ENCODE measurements around the gene JMJD4. TPM values are rescaled to one million over a fixed set of nuclear protein-coding genes. Genes with fewer than 3 reads are reported as not detected.

Gene JMJD4
- total RNA-seq, 1 experiment from 2014 or later = 20.7 TPM

DNA sequence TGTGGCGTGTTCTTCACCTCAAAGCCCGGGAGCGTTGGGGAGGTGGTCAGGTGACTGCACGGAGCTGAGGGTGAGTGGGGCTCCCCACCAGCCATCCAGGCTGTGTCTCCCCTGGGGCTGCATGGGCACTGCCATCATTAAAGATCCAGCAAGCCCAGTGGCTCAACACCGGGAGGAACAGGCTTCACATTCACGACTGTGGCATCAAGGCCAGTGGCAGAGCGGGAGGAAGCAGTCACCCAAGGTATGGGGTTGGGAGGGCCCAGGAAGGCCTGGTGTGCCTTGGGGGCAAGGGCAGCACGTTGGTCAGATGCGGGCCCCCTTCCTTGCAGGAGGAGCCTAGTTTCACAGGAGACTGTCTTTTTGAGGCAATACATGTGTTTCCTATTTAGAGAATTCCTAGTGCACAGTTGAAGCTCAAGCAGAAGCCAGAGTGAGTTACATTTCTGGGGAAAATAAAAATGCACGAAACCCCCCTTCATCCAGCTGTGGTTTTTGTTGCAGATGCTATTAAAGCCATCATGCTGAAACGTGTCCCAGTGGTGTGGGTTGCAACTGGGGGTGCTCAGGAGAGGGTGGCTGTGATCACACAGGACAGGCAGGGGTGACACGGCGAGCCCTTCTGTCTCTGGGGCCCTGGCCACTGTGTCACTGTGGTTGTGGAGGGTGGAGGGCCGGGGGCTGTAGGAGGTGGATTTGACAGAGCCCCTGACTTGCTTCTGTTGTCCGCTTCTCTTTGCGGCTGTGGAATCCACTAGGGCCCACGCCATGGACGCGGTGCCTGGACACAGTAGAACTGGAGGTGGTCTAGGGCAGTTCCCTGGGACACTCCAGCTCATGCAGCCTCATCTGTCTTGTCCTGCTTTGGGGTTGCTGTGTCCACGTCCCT, 34.2 kb upstream of the JMJD4 start:
- CTCF ChIA-PET = no interaction called here
- BruUV-seq (replicated peaks) = no TSS peak
- no peak for DNase-seq (ENCODE audit: low spot score)
- no peaks in the 10 kb centered on the region for H3K4me1 ChIP-seq (ENCODE audit: insufficient read depth, low read length, poor library complexity, severe bottlenecking)
- TF ChIP-seq EZH2 (IDR thresholded peaks at IDR 0.05; ENCODE audit: borderline replicate concordance, low read depth, low read length, poor library complexity, severe bottlenecking) = no peak
- TF ChIP-seq, protein P1, sequence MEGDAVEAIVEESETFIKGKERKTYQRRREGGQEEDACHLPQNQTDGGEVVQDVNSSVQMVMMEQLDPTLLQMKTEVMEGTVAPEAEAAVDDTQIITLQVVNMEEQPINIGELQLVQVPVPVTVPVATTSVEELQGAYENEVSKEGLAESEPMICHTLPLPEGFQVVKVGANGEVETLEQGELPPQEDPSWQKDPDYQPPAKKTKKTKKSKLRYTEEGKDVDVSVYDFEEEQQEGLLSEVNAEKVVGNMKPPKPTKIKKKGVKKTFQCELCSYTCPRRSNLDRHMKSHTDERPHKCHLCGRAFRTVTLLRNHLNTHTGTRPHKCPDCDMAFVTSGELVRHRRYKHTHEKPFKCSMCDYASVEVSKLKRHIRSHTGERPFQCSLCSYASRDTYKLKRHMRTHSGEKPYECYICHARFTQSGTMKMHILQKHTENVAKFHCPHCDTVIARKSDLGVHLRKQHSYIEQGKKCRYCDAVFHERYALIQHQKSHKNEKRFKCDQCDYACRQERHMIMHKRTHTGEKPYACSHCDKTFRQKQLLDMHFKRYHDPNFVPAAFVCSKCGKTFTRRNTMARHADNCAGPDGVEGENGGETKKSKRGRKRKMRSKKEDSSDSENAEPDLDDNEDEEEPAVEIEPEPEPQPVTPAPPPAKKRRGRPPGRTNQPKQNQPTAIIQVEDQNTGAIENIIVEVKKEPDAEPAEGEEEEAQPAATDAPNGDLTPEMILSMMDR (conservative IDR thresholded peaks at IDR 0.05; ENCODE audit: low read depth, low read length) = no peak
- POLR2A ChIA-PET (ENCODE audit: low non-redundant PET) = no interaction called here
- no peak overlapping the region for H3K4me3 ChIP-seq (ENCODE audit: low read depth, low read length, poor library complexity, severe bottlenecking)
- H3K9me3 ChIP-seq (ENCODE audit: low read depth, low read length, poor library complexity, severe bottlenecking) = no peaks in the 10 kb centered on the region
- H3K27me3 ChIP-seq (replicated peaks; ENCODE audit: insufficient read depth, low read depth, low read length, poor library complexity) = no peaks in the 10 kb centered on the region
- H3K36me3 ChIP-seq (ENCODE audit: insufficient read depth, low read length, poor library complexity, severe bottlenecking) = peaks cover 9% of the 10 kb centered on the region
- H3K27ac ChIP-seq (ENCODE audit: low read depth, low read length, poor library complexity, severe bottlenecking) = no peak overlapping the region
- intact Hi-C loops (cut with micrococcal nuclease; ENCODE audit: unreplicated experiment) = loop anchor here (10.0 kb wide), 1 partner anchor 306 kb away; no protein-coding TSS in a partner anchor

DNA sequence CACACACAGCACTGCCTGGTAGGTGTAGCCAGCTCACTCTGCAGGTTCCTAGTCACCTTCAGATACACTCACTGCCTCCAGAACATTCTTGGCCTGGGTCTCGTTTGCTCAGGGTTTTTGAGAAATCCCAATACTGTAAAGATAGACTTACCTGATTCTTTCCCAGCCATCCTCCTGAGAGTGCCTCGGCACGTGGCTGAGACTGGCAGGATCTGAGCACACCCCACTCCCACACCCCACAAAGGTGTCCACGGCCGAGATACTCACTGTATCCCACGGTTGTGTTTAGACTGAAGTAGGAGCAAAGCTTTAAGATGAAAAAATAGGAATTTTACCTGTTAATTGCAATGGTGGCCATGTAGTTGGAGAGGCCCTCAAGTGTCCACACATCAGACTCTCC, 33.5 kb upstream of the JMJD4 start:
- POLR2A ChIA-PET (ENCODE audit: low non-redundant PET) = no interaction called here
- no peak for DNase-seq (ENCODE audit: low spot score)
- intact Hi-C loops (cut with micrococcal nuclease; ENCODE audit: unreplicated experiment) = loop anchor here (10.0 kb wide), 1 partner anchor 306 kb away; no protein-coding TSS in a partner anchor
- Histone ChIP-seq H3K36me3 (ENCODE audit: insufficient read depth, low read length, poor library complexity, severe bottlenecking) (peaks cover 9% of the 10 kb centered on the region), H3K9me3 (ENCODE audit: low read depth, low read length, poor library complexity, severe bottlenecking) (no peaks in the 10 kb centered on the region), H3K4me3 (ENCODE audit: low read depth, low read length, poor library complexity, severe bottlenecking) (no peak overlapping the region), H3K27ac (ENCODE audit: low read depth, low read length, poor library complexity, severe bottlenecking) (no peak overlapping the region), H3K4me1 (ENCODE audit: insufficient read depth, low read length, poor library complexity, severe bottlenecking) (no peaks in the 10 kb centered on the region), H3K27me3 (replicated peaks; ENCODE audit: insufficient read depth, low read depth, low read length, poor library complexity) (no peaks in the 10 kb centered on the region)
- CTCF ChIA-PET = interaction anchor here (0.6 kb wide), 1 partner anchor 27 kb away, joined by 10 read pairs; no protein-coding TSS in a partner anchor
- no TSS peak for BruUV-seq (replicated peaks)
- TF ChIP-seq EZH2 (IDR thresholded peaks at IDR 0.05; ENCODE audit: borderline replicate concordance, low read depth, low read length, poor library complexity, severe bottlenecking) = no peak
- TF ChIP-seq, protein P1 (conservative IDR thresholded peaks at IDR 0.05; ENCODE audit: low read depth, low read length) = no peak

DNA sequence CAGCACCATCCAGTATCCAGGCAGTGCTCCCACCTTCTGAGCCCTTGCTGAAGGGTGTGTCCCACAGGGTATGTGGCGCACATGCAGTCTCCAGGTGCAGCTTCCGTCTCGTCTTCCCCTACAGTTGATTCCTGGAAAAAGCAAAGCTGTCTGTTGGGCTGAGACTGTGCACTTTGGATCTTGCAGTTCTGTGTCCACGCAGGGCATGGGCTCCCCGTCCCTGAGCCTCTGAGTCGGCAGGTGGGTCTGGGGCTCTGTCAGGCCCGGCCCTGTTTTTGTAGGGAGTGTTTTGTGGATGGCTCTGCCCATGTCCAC, 33.0 kb upstream of the JMJD4 start:
- CTCF ChIA-PET = no interaction called here
- H3K9me3 ChIP-seq (ENCODE audit: low read depth, low read length, poor library complexity, severe bottlenecking) = no peaks in the 10 kb centered on the region

More for the DNA sequence above, 33.0 kb upstream of the JMJD4 start:
- Histone ChIP-seq H3K36me3 (ENCODE audit: insufficient read depth, low read length, poor library complexity, severe bottlenecking) (peaks cover 9% of the 10 kb centered on the region), H3K27me3 (replicated peaks; ENCODE audit: insufficient read depth, low read depth, low read length, poor library complexity) (no peaks in the 10 kb centered on the region), H3K27ac (ENCODE audit: low read depth, low read length, poor library complexity, severe bottlenecking) (no peak overlapping the region), H3K4me1 (ENCODE audit: insufficient read depth, low read length, poor library complexity, severe bottlenecking) (peaks cover under 1% of the 10 kb centered on the region), H3K4me3 (ENCODE audit: low read depth, low read length, poor library complexity, severe bottlenecking) (no peak overlapping the region)
- POLR2A ChIA-PET (ENCODE audit: low non-redundant PET) = no interaction called here
- no peak for TF ChIP-seq EZH2 (IDR thresholded peaks at IDR 0.05; ENCODE audit: borderline replicate concordance, low read depth, low read length, poor library complexity, severe bottlenecking)
- TF ChIP-seq, protein P1 (conservative IDR thresholded peaks at IDR 0.05; ENCODE audit: low read depth, low read length) = no peak
- intact Hi-C loops (cut with micrococcal nuclease; ENCODE audit: unreplicated experiment) = loop anchor here (10.0 kb wide), 1 partner anchor 307 kb away; no protein-coding TSS in a partner anchor
- no TSS peak for BruUV-seq (replicated peaks)
- no peak for DNase-seq (ENCODE audit: low spot score)
